ENCODE data around the gene UBAC2.

DNA sequence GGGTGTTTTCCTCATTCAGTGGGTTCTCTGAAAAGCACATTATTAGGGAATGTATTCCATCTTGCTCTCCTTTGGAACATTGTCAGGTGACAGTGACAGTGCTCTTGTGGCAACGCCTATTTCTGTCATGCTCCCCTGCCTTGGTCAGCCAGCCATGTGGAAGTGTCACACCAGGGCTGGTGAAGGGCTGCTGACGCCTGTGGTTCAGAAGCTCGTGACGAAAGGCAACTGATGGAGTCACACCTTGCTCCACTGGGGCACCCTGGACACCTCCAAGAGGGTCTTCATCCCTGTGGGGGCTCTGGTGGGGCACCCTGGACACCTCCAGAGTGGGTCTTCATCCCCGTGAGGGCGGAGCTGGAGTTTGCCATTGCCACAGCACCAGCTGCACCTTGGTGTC, 175.5 kb downstream of the UBAC2 start:
- TF ChIP-seq, protein P1, sequence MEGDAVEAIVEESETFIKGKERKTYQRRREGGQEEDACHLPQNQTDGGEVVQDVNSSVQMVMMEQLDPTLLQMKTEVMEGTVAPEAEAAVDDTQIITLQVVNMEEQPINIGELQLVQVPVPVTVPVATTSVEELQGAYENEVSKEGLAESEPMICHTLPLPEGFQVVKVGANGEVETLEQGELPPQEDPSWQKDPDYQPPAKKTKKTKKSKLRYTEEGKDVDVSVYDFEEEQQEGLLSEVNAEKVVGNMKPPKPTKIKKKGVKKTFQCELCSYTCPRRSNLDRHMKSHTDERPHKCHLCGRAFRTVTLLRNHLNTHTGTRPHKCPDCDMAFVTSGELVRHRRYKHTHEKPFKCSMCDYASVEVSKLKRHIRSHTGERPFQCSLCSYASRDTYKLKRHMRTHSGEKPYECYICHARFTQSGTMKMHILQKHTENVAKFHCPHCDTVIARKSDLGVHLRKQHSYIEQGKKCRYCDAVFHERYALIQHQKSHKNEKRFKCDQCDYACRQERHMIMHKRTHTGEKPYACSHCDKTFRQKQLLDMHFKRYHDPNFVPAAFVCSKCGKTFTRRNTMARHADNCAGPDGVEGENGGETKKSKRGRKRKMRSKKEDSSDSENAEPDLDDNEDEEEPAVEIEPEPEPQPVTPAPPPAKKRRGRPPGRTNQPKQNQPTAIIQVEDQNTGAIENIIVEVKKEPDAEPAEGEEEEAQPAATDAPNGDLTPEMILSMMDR (IDR thresholded peaks at IDR 0.05 in 8 of 11, conservative IDR thresholded peaks at IDR 0.05 in 3 of 11), result no peak
- TF ChIP-seq POLR2A (IDR thresholded peaks at IDR 0.05), result no peak

Measured in spleen (tissue), 7 donors.